ENCODE results near the gene ZNF587B. TPM values are rescaled to one million over a fixed set of nuclear protein-coding genes. Genes with fewer than 3 reads are reported as not detected.
A peak's percentile ranks its signal among the peaks of the same experiment; 100 is the strongest.
"Not testable (repeated sequence)": the region's sequence is repeated elsewhere in the genome, so short reads cannot be mapped to it uniquely, and the experiment has no call there.

Gene ZNF587B
- total RNA-seq, 8 experiments from 2014 or later, result 3.1 to 47.5 (median 9.8) TPM

GRCh38 chr19:57812975-57813820 lies 16.9 kb upstream of the ZNF587B start:
- WGBS, 10 experiments, result 50 to 100% (median 93%) methylated on average over 1 to 6 of the region's 13 CpGs; no CpG with 5 or more reads in 5 of the 10 experiments
- H3K27ac ChIP-seq; H3K4me1 ChIP-seq (replicated peaks in 1 of 2); ATAC-seq (replicated peaks in 6 of 8); in situ Hi-C loops (cut with MboI; ENCODE audit: low pct_unique_long_range_greater_than_20kb in 2 of 9, low sequenced_read_pairs in 9 of 9, unreplicated experiment in 9 of 9): not testable (repeated sequence)
- peak overlapping the region in 2 of 5 donors; percentile 63 to 71 for H3K4me3 ChIP-seq

DNA sequence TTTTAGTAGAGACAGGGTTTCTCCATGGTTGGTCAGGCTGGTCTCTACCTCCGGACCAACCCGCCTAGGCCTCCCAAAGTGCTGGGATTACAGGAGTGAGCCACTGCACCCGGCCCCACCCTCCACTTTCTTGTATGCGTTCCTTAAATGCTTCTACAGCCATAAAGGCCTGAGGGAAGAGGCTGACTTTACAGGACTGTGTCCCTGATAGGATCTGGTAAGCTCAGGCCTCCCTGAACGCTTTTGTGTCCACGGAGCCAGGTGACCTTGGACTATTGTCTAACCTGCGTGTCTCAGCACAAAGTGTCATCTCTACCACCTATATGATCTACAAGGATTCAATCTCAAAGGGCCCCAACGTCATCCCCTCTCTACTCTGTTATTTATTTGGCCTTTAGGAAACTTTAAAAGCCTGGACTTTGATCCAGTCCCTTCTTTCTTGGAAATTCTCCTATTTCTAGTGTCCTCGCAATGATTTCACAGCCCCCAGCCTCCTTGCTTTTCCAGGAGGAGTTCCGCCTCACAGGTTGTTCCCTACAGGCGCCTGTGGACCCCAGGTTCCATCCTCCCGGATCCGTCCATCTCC lies 16.1 kb upstream of the ZNF587B start:
- H3K27ac ChIP-seq, result peak overlapping the region; percentile 51 to 64
- H3K4me1 ChIP-seq (replicated peaks in 1 of 2), result peaks cover 0 to 8% of the 10 kb centered on the region in 2 donors
- 0 to 30% (median 8%) methylated on average over 1 to 7 of the region's 13 CpGs; no CpG with 5 or more reads in 2 of the 10 experiments for WGBS, 10 experiments
- in situ Hi-C loops (cut with MboI; ENCODE audit: low pct_unique_long_range_greater_than_20kb in 2 of 9, low sequenced_read_pairs in 9 of 9, unreplicated experiment in 9 of 9), result no loop called here
- peak overlapping the region; percentile 47 to 71 (median 64) for H3K4me3 ChIP-seq
- peak in 3 of 8 experiments; percentile 8 to 41 (median 20) for ATAC-seq (replicated peaks in 6 of 8)

- H3K27ac ChIP-seq, result peak within 1 kb of the TSS; percentile 51 to 64
- peak; percentile 75 to 86 (median 78) for ATAC-seq (replicated peaks in 6 of 8)
- peak within 1 kb of the TSS; percentile 47 to 71 (median 64) for H3K4me3 ChIP-seq
- peaks cover 0 to 8% of the 10 kb centered on the region in 2 donors for H3K4me1 ChIP-seq (replicated peaks in 1 of 2)
- in situ Hi-C loops (cut with MboI; ENCODE audit: low pct_unique_long_range_greater_than_20kb in 2 of 9, low sequenced_read_pairs in 9 of 9, unreplicated experiment in 9 of 9), result no loop called here
- 0 to 11% (median 0%) methylated on average over 2 to 10 of the region's 50 CpGs; no CpG with 5 or more reads in 3 of the 10 experiments for WGBS, 10 experiments
Observed at GRCh38 chr19:57814505-57815246, 15.4 kb upstream of the ZNF587B start, which contains the start of gene ZNF552. TSS of gene ZNF552 (minus strand) at chr19:57814913. CDS start at chr19:57814743, 170 bp downstream.

GRCh38 chr19:57815247-57816075 lies 14.6 kb upstream of the ZNF587B start:
- 69 to 100% (median 94%) methylated on average over 1 to 10 of the region's 17 CpGs for WGBS, 10 experiments
- Histone ChIP-seq H3K27ac (peak overlapping the region; percentile 49 to 64), H3K4me3 (peak overlapping the region; percentile 47 to 71 (median 64)), H3K4me1 (replicated peaks in 1 of 2) (peaks cover 0 to 11% of the 10 kb centered on the region in 2 donors)
- in situ Hi-C loops (cut with MboI; ENCODE audit: low pct_unique_long_range_greater_than_20kb in 2 of 9, low sequenced_read_pairs in 9 of 9, unreplicated experiment in 9 of 9), result no loop called here
- no peak for ATAC-seq (replicated peaks in 6 of 8)

DNA sequence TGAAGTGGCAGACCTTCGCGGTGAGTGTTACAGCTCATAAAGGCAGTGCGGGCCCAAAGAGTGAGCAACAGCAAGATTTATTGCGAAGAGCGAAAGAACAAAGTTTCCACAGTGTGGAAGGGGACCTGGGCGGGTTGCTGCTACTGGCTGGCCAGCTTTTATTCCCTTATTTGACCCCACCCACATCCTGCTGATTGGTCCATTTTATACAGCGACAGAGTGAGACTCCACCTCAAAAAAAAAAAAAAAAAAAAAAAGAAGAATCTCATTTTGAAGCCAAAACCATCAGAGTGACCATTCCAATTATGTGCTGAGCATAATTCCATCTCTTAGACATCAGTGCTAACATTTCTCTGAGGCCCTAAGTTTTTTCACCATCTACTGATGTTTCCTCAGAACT lies 13.4 kb upstream of the ZNF587B start:
- no peak for ATAC-seq (replicated peaks in 6 of 8)
- 67 to 97% (median 75%) methylated on average over 1 to 7 of the region's 7 CpGs; no CpG with 5 or more reads in 3 of the 10 experiments for WGBS, 10 experiments
- H3K4me1 ChIP-seq (replicated peaks in 1 of 2), result peaks cover 3 to 16% of the 10 kb centered on the region in 2 donors
- H3K4me3 ChIP-seq, result no peak overlapping the region
- no peak overlapping the region for H3K27ac ChIP-seq
- in situ Hi-C loops (cut with MboI; ENCODE audit: low pct_unique_long_range_greater_than_20kb in 2 of 9, low sequenced_read_pairs in 9 of 9, unreplicated experiment in 9 of 9), result no loop called here

GRCh38 chr19:57817976-57818375 lies 12.1 kb upstream of the ZNF587B start:
- H3K27ac ChIP-seq, result no peak overlapping the region
- no peak overlapping the region for H3K4me3 ChIP-seq
- WGBS, 10 experiments, result 75 to 100% (median 97%) methylated on average over 2 to 11 of the region's 14 CpGs; no CpG with 5 or more reads in 1 of the 10 experiments
- ATAC-seq (replicated peaks in 6 of 8), result no peak
- in situ Hi-C loops (cut with MboI; ENCODE audit: low pct_unique_long_range_greater_than_20kb in 2 of 9, low sequenced_read_pairs in 9 of 9, unreplicated experiment in 9 of 9), result no loop called here
- peaks cover 8 to 16% of the 10 kb centered on the region in 2 donors for H3K4me1 ChIP-seq (replicated peaks in 1 of 2)

GRCh38 chr19:57818378-57818777 lies 11.7 kb upstream of the ZNF587B start:
- in situ Hi-C loops (cut with MboI; ENCODE audit: low pct_unique_long_range_greater_than_20kb in 2 of 9, low sequenced_read_pairs in 9 of 9, unreplicated experiment in 9 of 9), result no loop called here
- 88 to 100% (median 95%) methylated on average over 1 to 7 of the region's 7 CpGs; no CpG with 5 or more reads in 3 of the 10 experiments for WGBS, 10 experiments
- peaks cover 8 to 16% of the 10 kb centered on the region in 2 donors for H3K4me1 ChIP-seq (replicated peaks in 1 of 2)
- ATAC-seq (replicated peaks in 6 of 8), result no peak
- no peak overlapping the region for H3K4me3 ChIP-seq
- H3K27ac ChIP-seq, result no peak overlapping the region

- 0 to 2% (median 0%) methylated on average over 3 to 20 of the region's 44 CpGs; no CpG with 5 or more reads in 3 of the 10 experiments for WGBS, 10 experiments
- in situ Hi-C loops (cut with MboI; ENCODE audit: low pct_unique_long_range_greater_than_20kb in 2 of 9, low sequenced_read_pairs in 9 of 9, unreplicated experiment in 9 of 9), result no loop called here
- H3K27ac ChIP-seq, result peak overlapping the region; percentile 95 to 98
- peak overlapping the region; percentile 66 to 96 (median 88) for H3K4me3 ChIP-seq
- peaks cover 8 to 10% of the 10 kb centered on the region in 2 donors for H3K4me1 ChIP-seq (replicated peaks in 1 of 2)
- peak; percentile 83 to 91 (median 88) for ATAC-seq (replicated peaks in 6 of 8)
Observed at GRCh38 chr19:57819475-57820148, 10.5 kb upstream of the ZNF587B start.

GRCh38 chr19:57820599-57820998 lies 9.5 kb upstream of the ZNF587B start:
- no peak for ATAC-seq (replicated peaks in 6 of 8)
- Histone ChIP-seq H3K4me1 (replicated peaks in 1 of 2) (peaks cover 8% of the 10 kb centered on the region in 2 donors), H3K4me3 (peak overlapping the region; percentile 66 to 96 (median 88)), H3K27ac (peak overlapping the region; percentile 95 to 98)
- in situ Hi-C loops (cut with MboI; ENCODE audit: low pct_unique_long_range_greater_than_20kb in 2 of 9, low sequenced_read_pairs in 9 of 9, unreplicated experiment in 9 of 9), result no loop called here
- WGBS, 10 experiments, result 64 to 80% (median 73%) methylated on average over 1 to 5 of the region's 6 CpGs; no CpG with 5 or more reads in 3 of the 10 experiments

DNA sequence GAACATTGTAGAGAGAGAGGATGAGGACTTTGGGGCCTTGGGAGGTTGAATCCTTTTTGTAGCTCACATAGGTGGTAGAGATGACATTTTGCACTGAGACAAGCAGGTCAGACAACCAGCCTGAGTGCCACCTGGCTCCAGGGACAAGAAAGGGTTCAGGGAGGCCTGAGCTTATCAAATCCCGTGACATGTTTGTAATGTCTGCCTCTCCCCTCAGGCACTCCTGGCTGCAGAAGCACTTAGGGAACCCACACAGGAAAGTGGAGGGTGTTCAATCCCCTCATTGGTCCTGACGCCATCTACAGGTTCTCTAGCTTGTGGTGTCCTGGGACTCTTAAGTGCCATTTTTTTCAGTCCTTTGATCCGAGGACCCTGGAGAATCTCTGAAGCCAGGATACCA lies 9.0 kb upstream of the ZNF587B start:
- ATAC-seq (replicated peaks in 6 of 8); in situ Hi-C loops (cut with MboI; ENCODE audit: low pct_unique_long_range_greater_than_20kb in 2 of 9, low sequenced_read_pairs in 9 of 9, unreplicated experiment in 9 of 9); H3K4me1 ChIP-seq (replicated peaks in 1 of 2); H3K27ac ChIP-seq: not testable (repeated sequence)
- no CpG with 5 or more reads among the region's 3 CpGs for WGBS, 10 experiments
- peak overlapping the region in 3 of 5 donors; percentile 66 to 96 (median 88) for H3K4me3 ChIP-seq

DNA sequence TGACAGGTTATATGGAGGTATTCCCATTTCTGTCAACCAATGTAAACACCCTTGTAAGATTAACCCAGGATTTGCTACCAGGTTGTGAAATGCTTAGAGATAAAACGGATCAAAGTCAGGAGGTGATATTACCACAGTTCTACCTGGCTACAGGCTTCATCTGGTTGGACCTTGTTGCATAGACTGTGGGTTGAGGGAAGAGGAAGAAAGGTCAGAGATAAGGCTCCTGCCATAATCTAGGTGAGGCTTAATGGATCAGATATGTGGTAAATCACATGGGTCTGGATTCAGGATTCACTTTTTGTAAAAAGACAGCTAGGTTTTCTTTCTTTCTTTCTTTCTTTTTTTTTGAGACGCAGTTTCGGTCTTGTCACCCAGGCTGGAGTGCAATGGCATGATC lies 8.6 kb upstream of the ZNF587B start:
- H3K27ac ChIP-seq; in situ Hi-C loops (cut with MboI; ENCODE audit: low pct_unique_long_range_greater_than_20kb in 2 of 9, low sequenced_read_pairs in 9 of 9, unreplicated experiment in 9 of 9); ATAC-seq (replicated peaks in 6 of 8); H3K4me1 ChIP-seq (replicated peaks in 1 of 2); H3K4me3 ChIP-seq: not testable (repeated sequence)
- WGBS, 10 experiments, result 75 to 100% (median 80%) methylated on average over 1 to 2 of the region's 3 CpGs; no CpG with 5 or more reads in 7 of the 10 experiments
